ENCODE data around the gene RFX4. TPM values are rescaled to one million over a fixed set of nuclear protein-coding genes. Genes with fewer than 3 reads are reported as not detected.

RFX4 gene
- total RNA-seq, 6 donors from 2014 or later = not detected

GRCh38 chr12:106769078-106769477 lies 186.3 kb downstream of the RFX4 start:
- TF ChIP-seq POLR2AphosphoS5 (IDR thresholded peaks at IDR 0.05) (no peak), EP300 (IDR thresholded peaks at IDR 0.05) (no peak), CTCF (IDR thresholded peaks at IDR 0.05) (no peak), POLR2A (IDR thresholded peaks at IDR 0.05) (no peak)

GRCh38 chr12:106769546-106769945 lies 186.7 kb downstream of the RFX4 start:
- H3K27ac ChIP-seq = no peak overlapping the region
- 47 to 53% methylated on average over 6 of the region's 6 CpGs for WGBS, 2 donors
- ATAC-seq (ENCODE audit: low FRiP score in 2 of 2) = no peak

More at GRCh38 chr12:106769078-106769477, 186.3 kb downstream of the RFX4 start:
- 32 to 45% methylated on average over 5 of the region's 5 CpGs for WGBS, 2 donors
- no peaks in the 10 kb centered on the region for H3K36me3 ChIP-seq
- peaks cover 0 to 31% (median 11%) of the 10 kb centered on the region in 4 donors for H3K4me1 ChIP-seq
- DNase-seq (peak in 1 of 2 donors; percentile 42), ATAC-seq (ENCODE audit: low FRiP score in 2 of 2) (no peak)
- no peaks in the 10 kb centered on the region for H3K27me3 ChIP-seq
- H3K27ac ChIP-seq = no peak overlapping the region
- no peaks in the 10 kb centered on the region for H3K9me3 ChIP-seq
- no peak overlapping the region for H3K4me3 ChIP-seq

GRCh38 chr12:106771425-106771824 lies 188.6 kb downstream of the RFX4 start:
- H3K9me3 ChIP-seq = no peaks in the 10 kb centered on the region
- no peak for DNase-seq
- no peaks in the 10 kb centered on the region for H3K36me3 ChIP-seq
- H3K27ac ChIP-seq = no peak overlapping the region
- TF ChIP-seq CTCF (IDR thresholded peaks at IDR 0.05) (no peak), POLR2AphosphoS5 (IDR thresholded peaks at IDR 0.05) (no peak), EP300 (IDR thresholded peaks at IDR 0.05) (no peak), POLR2A (IDR thresholded peaks at IDR 0.05) (no peak)
- no peak overlapping the region for H3K4me3 ChIP-seq
- ATAC-seq (ENCODE audit: low FRiP score in 2 of 2) = no peak
- peaks cover 11 to 28% (median 20%) of the 10 kb centered on the region in 4 donors for H3K4me1 ChIP-seq
- H3K27me3 ChIP-seq = no peaks in the 10 kb centered on the region

More at GRCh38 chr12:106769546-106769945, 186.7 kb downstream of the RFX4 start:
- TF ChIP-seq CTCF (IDR thresholded peaks at IDR 0.05) (no peak), EP300 (IDR thresholded peaks at IDR 0.05) (no peak), POLR2A (IDR thresholded peaks at IDR 0.05) (no peak), POLR2AphosphoS5 (IDR thresholded peaks at IDR 0.05) (no peak)
- no peak for DNase-seq
- Histone ChIP-seq H3K36me3 (no peaks in the 10 kb centered on the region), H3K4me1 (peaks cover 0 to 31% (median 11%) of the 10 kb centered on the region in 4 donors), H3K9me3 (no peaks in the 10 kb centered on the region), H3K4me3 (no peak overlapping the region), H3K27me3 (no peaks in the 10 kb centered on the region)

- peak overlapping the region; percentile 88 to 94 (median 92) for H3K27ac ChIP-seq
- H3K4me3 ChIP-seq = peak overlapping the region; percentile 23 to 97 (median 84)
- 43 to 45% methylated on average over 25 of the region's 25 CpGs for WGBS, 2 donors
- ATAC-seq (ENCODE audit: low FRiP score in 2 of 2) (no peak), DNase-seq (no peak)
- TF ChIP-seq POLR2AphosphoS5 (IDR thresholded peaks at IDR 0.05) (no peak), CTCF (IDR thresholded peaks at IDR 0.05) (no peak), POLR2A (IDR thresholded peaks at IDR 0.05) (no peak), EP300 (IDR thresholded peaks at IDR 0.05) (no peak)
- H3K27me3 ChIP-seq = no peaks in the 10 kb centered on the region
- peaks cover 11 to 24% (median 15%) of the 10 kb centered on the region in 4 donors for H3K4me1 ChIP-seq
- no peaks in the 10 kb centered on the region for H3K9me3 ChIP-seq
- H3K36me3 ChIP-seq = no peaks in the 10 kb centered on the region
Measured at GRCh38 chr12:106773286-106774004, 190.6 kb downstream of the RFX4 start.

Data from upper lobe of left lung (tissue), 6 donors.